ENCODE results near the gene HEG1. TPM values are rescaled to one million over a fixed set of nuclear protein-coding genes. Genes with fewer than 3 reads are reported as not detected.

Gene HEG1
- total and polyA plus RNA-seq, 7 donors = 0.92 to 61.6 (median 24.5) TPM

- Histone ChIP-seq H3K27me3 (no peaks in the 10 kb centered on the region), H3K9me3 (peaks cover 0 to 2% (median 0%) of the 10 kb centered on the region in 4 donors), H3K27ac (no peak overlapping the region), H3K4me3 (no peak overlapping the region), H3K36me3 (peaks cover 6 to 83% (median 20%) of the 10 kb centered on the region in 4 donors), H3K4me1 (no peaks in the 10 kb centered on the region)
- DNase-seq = no peak
- no peak for TF ChIP-seq EP300 (IDR thresholded peaks at IDR 0.05)
- WGBS, 2 donors = 46 to 83% methylated on average over 2 of the region's 2 CpGs
- intact Hi-C loops (cut with DNase I) = no loop called here
Measured at GRCh38 chr3:124974691-124975090, 81.1 kb downstream of the HEG1 start.

GRCh38 chr3:124973290-124973689, 82.5 kb downstream of the HEG1 start:
- intact Hi-C loops (cut with DNase I) = no loop called here
- Histone ChIP-seq H3K4me1 (no peaks in the 10 kb centered on the region), H3K4me3 (no peak overlapping the region), H3K27ac (no peak overlapping the region), H3K9me3 (peaks cover 0 to 2% (median 0%) of the 10 kb centered on the region in 4 donors), H3K36me3 (peaks cover 8 to 89% (median 24%) of the 10 kb centered on the region in 4 donors), H3K27me3 (no peaks in the 10 kb centered on the region)
- DNase-seq = no peak
- TF ChIP-seq CTCF (IDR thresholded peaks at IDR 0.05) = no peak
- no peak for TF ChIP-seq POLR2A (IDR thresholded peaks at IDR 0.05)
- no peak for TF ChIP-seq EP300 (IDR thresholded peaks at IDR 0.05)
- TF ChIP-seq POLR2AphosphoS5 (IDR thresholded peaks at IDR 0.05) = no peak

GRCh38 chr3:124972457-124972856, 83.3 kb downstream of the HEG1 start:
- 17 to 66% methylated on average over 3 of the region's 3 CpGs for WGBS, 2 donors
- TF ChIP-seq POLR2AphosphoS5 (IDR thresholded peaks at IDR 0.05) (no peak), EP300 (IDR thresholded peaks at IDR 0.05) (no peak), CTCF (IDR thresholded peaks at IDR 0.05) (no peak), POLR2A (IDR thresholded peaks at IDR 0.05) (no peak)
- peaks cover 8 to 87% (median 22%) of the 10 kb centered on the region in 4 donors for H3K36me3 ChIP-seq
- DNase-seq = no peak
- H3K9me3 ChIP-seq = no peaks in the 10 kb centered on the region
- intact Hi-C loops (cut with DNase I) = no loop called here
- no peak overlapping the region for H3K4me3 ChIP-seq
- no peaks in the 10 kb centered on the region for H3K4me1 ChIP-seq
- no peak overlapping the region for H3K27ac ChIP-seq
- H3K27me3 ChIP-seq = no peaks in the 10 kb centered on the region

GRCh38 chr3:124969963-124970722, 85.7 kb downstream of the HEG1 start:
- H3K27me3 ChIP-seq = no peaks in the 10 kb centered on the region
- intact Hi-C loops (cut with DNase I) = no loop called here
- no peak for TF ChIP-seq CTCF (IDR thresholded peaks at IDR 0.05)
- no peak for TF ChIP-seq POLR2AphosphoS5 (IDR thresholded peaks at IDR 0.05)
- no peak for TF ChIP-seq POLR2A (IDR thresholded peaks at IDR 0.05)
- DNase-seq = no peak
- no peak overlapping the region for H3K27ac ChIP-seq
- no peaks in the 10 kb centered on the region for H3K9me3 ChIP-seq
- H3K36me3 ChIP-seq = peaks cover 6 to 69% (median 15%) of the 10 kb centered on the region in 4 donors
- no peak overlapping the region for H3K4me3 ChIP-seq
- WGBS, 2 donors = 81 to 89% methylated on average over 18 of the region's 18 CpGs
- no peaks in the 10 kb centered on the region for H3K4me1 ChIP-seq

- peaks cover 6 to 62% (median 15%) of the 10 kb centered on the region in 4 donors for H3K36me3 ChIP-seq
- intact Hi-C loops (cut with DNase I) = no loop called here
- H3K27me3 ChIP-seq = no peaks in the 10 kb centered on the region
- no peak overlapping the region for H3K4me3 ChIP-seq
- WGBS, 2 donors = 77 to 86% methylated on average over 8 of the region's 8 CpGs
- no peak overlapping the region for H3K27ac ChIP-seq
- no peak for DNase-seq
- no peaks in the 10 kb centered on the region for H3K9me3 ChIP-seq
- H3K4me1 ChIP-seq = no peaks in the 10 kb centered on the region
- TF ChIP-seq EP300 (IDR thresholded peaks at IDR 0.05) (no peak), CTCF (IDR thresholded peaks at IDR 0.05) (no peak), POLR2A (IDR thresholded peaks at IDR 0.05) (no peak), POLR2AphosphoS5 (IDR thresholded peaks at IDR 0.05) (no peak)
Measured at GRCh38 chr3:124969190-124969589, 86.6 kb downstream of the HEG1 start.

Data from sigmoid colon (tissue), 7 donors.